Mesenchymal stem cell (in vitro differentiated cells and primary cell): ENCODE results near the gene BABAM2.

ENCODE experiments used
- DNase-seq: peaks from one replicate; pipeline ENCODE4 v3.0.0-alpha.2; 2013
- H2AFZ ChIP-seq: one replicate; pipeline ENCODE4 v1.6.1; 2013; ENCODE audit warnings: low read depth, mild to moderate bottlenecking, control low read depth, inconsistent platforms, low read length, moderate library complexity
- H2AK5ac ChIP-seq: 2 replicates; pipeline ENCODE4 v1.6.1; 2013; ENCODE audit warnings: low read length, moderate library complexity, mild to moderate bottlenecking, inconsistent platforms; ENCODE audit not compliant: severe bottlenecking
- H2BK120ac ChIP-seq: one replicate; pipeline ENCODE4 v1.6.1; 2013; ENCODE audit warnings: low read depth, mild to moderate bottlenecking, inconsistent platforms, low read length, moderate library complexity
- H2BK12ac ChIP-seq, 2 experiments: one replicate each; pipeline ENCODE4 v1.6.1; 2013; ENCODE audit warnings: inconsistent platforms in 2 of 2, low read length in 2 of 2, mild to moderate bottlenecking in 2 of 2, moderate library complexity in 2 of 2, control low read depth in 1 of 2
- H2BK15ac ChIP-seq: one replicate; pipeline ENCODE4 v1.6.1; 2013; ENCODE audit warnings: mild to moderate bottlenecking, low read depth, inconsistent platforms; ENCODE audit not compliant: poor library complexity, severe bottlenecking
- H2BK5ac ChIP-seq: 2 replicates; pipeline ENCODE4 v1.6.1; 2013; ENCODE audit warnings: low read depth, mild to moderate bottlenecking, low read length, control low read depth, inconsistent platforms; ENCODE audit not compliant: poor library complexity, severe bottlenecking
- H3K14ac ChIP-seq, 2 experiments: one replicate each; pipeline ENCODE4 v1.6.1; 2013; ENCODE audit warnings: inconsistent platforms in 2 of 2, low read length in 2 of 2, control low read depth in 1 of 2, mild to moderate bottlenecking in 1 of 2, moderate library complexity in 1 of 2
- H3K18ac ChIP-seq, 2 experiments: one replicate each; pipeline ENCODE4 v1.6.1; 2013; ENCODE audit warnings: inconsistent platforms in 2 of 2, low read length in 2 of 2, control low read depth in 1 of 2, low read depth in 1 of 2, mild to moderate bottlenecking in 1 of 2
- H3K23ac ChIP-seq, 2 experiments: one replicate each; pipeline ENCODE4 v1.6.1; 2013; ENCODE audit warnings: inconsistent platforms in 2 of 2, low read length in 2 of 2, mild to moderate bottlenecking in 2 of 2, moderate library complexity in 2 of 2, control low read depth in 1 of 2
- H3K27ac ChIP-seq: 2 replicates; pipeline ENCODE4 v1.5.1; 2013; ENCODE audit warnings: mild to moderate bottlenecking, moderate library complexity, low read length, control low read depth, inconsistent platforms; ENCODE audit not compliant: poor library complexity, severe bottlenecking
- H3K27me3 ChIP-seq, 2 experiments: 2 replicates each; pipeline versions ENCODE4 v1.6.1 to v1.7.0; 2013; ENCODE audit warnings: low read length in 2 of 2, mild to moderate bottlenecking in 2 of 2, moderate library complexity in 2 of 2, control low read depth in 1 of 2, inconsistent platforms in 1 of 2; ENCODE audit not compliant: control insufficient read depth in 1 of 2, insufficient read depth in 1 of 2
- H3K36me3 ChIP-seq, 2 experiments: 2 replicates each; pipeline versions ENCODE4 v1.6.1 to v1.7.0; 2013; ENCODE audit warnings: low read length in 2 of 2, control low read depth in 1 of 2, inconsistent platforms in 1 of 2, low read depth in 1 of 2, mild to moderate bottlenecking in 1 of 2; ENCODE audit not compliant: insufficient read depth in 2 of 2, control insufficient read depth in 1 of 2
- H3K4ac ChIP-seq, 2 experiments: one replicate each; pipeline ENCODE4 v1.6.1; 2013; ENCODE audit warnings: inconsistent platforms in 2 of 2, low read length in 2 of 2, mild to moderate bottlenecking in 2 of 2, moderate library complexity in 2 of 2, control low read depth in 1 of 2, low read depth in 1 of 2
- H3K4me1 ChIP-seq: 2 replicates; pipeline ENCODE4 v1.6.1; 2013; ENCODE audit warnings: low read depth, low read length, control low read depth; ENCODE audit not compliant: control insufficient read depth, insufficient read depth
- H3K4me2 ChIP-seq: 2 replicates; pipeline ENCODE4 v1.6.1; 2013; ENCODE audit warnings: low read length, mild to moderate bottlenecking, inconsistent platforms; ENCODE audit not compliant: poor library complexity, severe bottlenecking
- H3K4me3 ChIP-seq, 2 experiments: 2 replicates each; pipeline versions ENCODE4 v1.5.1 to v1.7.0; 2013; ENCODE audit warnings: low read length in 2 of 2, mild to moderate bottlenecking in 2 of 2, control low read depth in 1 of 2, low read depth in 1 of 2; ENCODE audit not compliant: insufficient read depth in 1 of 2
- H3K79me1 ChIP-seq: replicated peaks from 2 replicates; pipeline ENCODE4 v1.6.1; 2013; ENCODE audit warnings: mild to moderate bottlenecking, control low read depth, low read length, inconsistent platforms; ENCODE audit not compliant: poor library complexity, severe bottlenecking
- H3K9ac ChIP-seq: 2 replicates; pipeline ENCODE4 v1.7.0; 2013; ENCODE audit warnings: mild to moderate bottlenecking, low read length, moderate library complexity
- H3K9me3 ChIP-seq: 2 replicates; pipeline ENCODE4 v1.7.0; 2013; ENCODE audit warnings: mild to moderate bottlenecking, low read length; ENCODE audit not compliant: control insufficient read depth
- H4K8ac ChIP-seq: one replicate; pipeline ENCODE4 v1.6.1; 2013; ENCODE audit warnings: inconsistent platforms, mild to moderate bottlenecking, low read length, moderate library complexity
- H4K91ac ChIP-seq: one replicate; pipeline ENCODE4 v1.6.1; 2013; ENCODE audit warnings: mild to moderate bottlenecking, low read length, inconsistent platforms
- WGBS: methylation state at CpG from one replicate; pipeline ENCODE4 v1.1.7; 2013; ENCODE audit warnings: mixed read lengths; 5-methylcytosine and 5-hydroxymethylcytosine counted together

The BABAM2 gene

DNA sequence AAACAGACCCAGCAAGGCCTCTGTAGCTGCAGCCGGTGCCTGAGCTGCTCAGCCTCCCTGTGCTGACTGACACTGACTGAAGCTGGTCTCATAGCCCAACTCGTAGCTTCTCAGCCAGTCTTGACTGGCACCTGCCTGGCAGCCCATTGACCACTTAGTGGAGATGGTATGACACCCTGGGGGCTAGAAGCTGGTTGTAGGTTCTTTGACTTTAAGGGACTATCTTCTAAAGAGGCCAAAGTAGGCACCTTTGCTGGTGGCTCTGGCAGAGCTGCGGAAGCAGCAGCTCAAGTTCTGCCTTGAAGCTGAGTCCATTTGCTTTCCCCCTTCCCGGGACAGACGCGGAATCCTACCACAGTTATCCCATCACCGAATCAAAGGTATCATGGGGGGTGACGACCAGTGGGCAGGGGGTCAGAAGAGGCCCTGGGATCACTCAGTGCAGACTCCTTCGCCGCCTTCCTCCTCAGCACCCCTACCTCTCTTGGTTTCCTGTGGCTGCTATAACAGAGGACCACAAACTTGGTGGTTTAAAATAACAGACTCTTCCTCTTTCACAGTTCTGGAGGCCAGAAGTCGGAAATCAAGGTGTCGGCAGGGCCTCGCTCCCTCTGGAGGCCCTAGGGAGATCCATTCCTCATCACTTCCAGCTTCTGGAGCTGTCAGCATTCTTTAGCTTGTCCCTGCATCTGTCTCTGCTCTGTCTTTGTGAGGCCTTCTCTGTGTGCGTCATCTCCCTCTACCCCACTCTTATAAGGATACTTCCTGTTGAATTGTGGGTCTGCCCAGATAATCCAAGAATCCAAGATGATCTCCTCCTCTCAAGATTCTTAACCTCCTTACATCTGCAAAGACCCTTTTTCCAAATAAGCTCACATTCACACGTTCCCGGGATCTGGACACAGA lies 488.4 kb downstream of the BABAM2 start:
- H2BK15ac ChIP-seq, result peak overlapping the region; percentile 80
- H2BK5ac ChIP-seq, result no peak overlapping the region
- H3K18ac ChIP-seq, result peak overlapping the region in 1 of 2 experiments; percentile 13
- H3K4ac ChIP-seq, result no peak overlapping the region
- no peak overlapping the region for H3K23ac ChIP-seq
- H2AK5ac ChIP-seq, result no peak overlapping the region
- H4K8ac ChIP-seq, result no peak overlapping the region
- no peaks in the 10 kb centered on the region for H3K9me3 ChIP-seq
- H2AFZ ChIP-seq, result no peak overlapping the region
- peaks cover 0 to 4% of the 10 kb centered on the region in 2 experiments for H3K27me3 ChIP-seq
- no peak overlapping the region for H3K4me3 ChIP-seq
- H3K9ac ChIP-seq, result no peak overlapping the region
- peak overlapping the region; percentile 61 for H4K91ac ChIP-seq
- 86% methylated on average over 14 of the region's 16 CpGs for WGBS
- H3K79me1 ChIP-seq, result no peaks in the 10 kb centered on the region
- H3K27ac ChIP-seq, result no peak overlapping the region
- peaks cover 3% of the 10 kb centered on the region for H3K4me1 ChIP-seq
- H2BK120ac ChIP-seq, result no peak overlapping the region
- no peaks in the 10 kb centered on the region for H3K36me3 ChIP-seq
- no peak overlapping the region for H3K4me2 ChIP-seq
- DNase-seq, result no peak
- H2BK12ac ChIP-seq, result peak overlapping the region in 1 of 2 experiments; percentile 7
- no peak overlapping the region for H3K14ac ChIP-seq

GRCh38 chr2:28380219-28380618 lies 489.7 kb downstream of the BABAM2 start:
- no peak overlapping the region for H4K91ac ChIP-seq
- H3K14ac ChIP-seq, result no peak overlapping the region
- no peak overlapping the region for H3K4me2 ChIP-seq
- no peak overlapping the region for H4K8ac ChIP-seq
- H3K27me3 ChIP-seq, result peaks cover 0 to 4% of the 10 kb centered on the region in 2 experiments
- H3K4me3 ChIP-seq, result no peak overlapping the region
- no peak overlapping the region for H3K27ac ChIP-seq
- H2BK12ac ChIP-seq, result no peak overlapping the region
- DNase-seq, result no peak
- H3K9ac ChIP-seq, result no peak overlapping the region
- no peak overlapping the region for H2BK15ac ChIP-seq
- H2BK120ac ChIP-seq, result no peak overlapping the region
- H3K18ac ChIP-seq, result no peak overlapping the region
- no peaks in the 10 kb centered on the region for H3K79me1 ChIP-seq
- no peak overlapping the region for H2BK5ac ChIP-seq
- H2AK5ac ChIP-seq, result no peak overlapping the region
- 97% methylated on average over 5 of the region's 6 CpGs for WGBS
- H3K4ac ChIP-seq, result no peak overlapping the region
- no peak overlapping the region for H2AFZ ChIP-seq
- H3K36me3 ChIP-seq, result no peaks in the 10 kb centered on the region
- H3K9me3 ChIP-seq, result no peaks in the 10 kb centered on the region
- peaks cover 3% of the 10 kb centered on the region for H3K4me1 ChIP-seq
- H3K23ac ChIP-seq, result no peak overlapping the region

DNA sequence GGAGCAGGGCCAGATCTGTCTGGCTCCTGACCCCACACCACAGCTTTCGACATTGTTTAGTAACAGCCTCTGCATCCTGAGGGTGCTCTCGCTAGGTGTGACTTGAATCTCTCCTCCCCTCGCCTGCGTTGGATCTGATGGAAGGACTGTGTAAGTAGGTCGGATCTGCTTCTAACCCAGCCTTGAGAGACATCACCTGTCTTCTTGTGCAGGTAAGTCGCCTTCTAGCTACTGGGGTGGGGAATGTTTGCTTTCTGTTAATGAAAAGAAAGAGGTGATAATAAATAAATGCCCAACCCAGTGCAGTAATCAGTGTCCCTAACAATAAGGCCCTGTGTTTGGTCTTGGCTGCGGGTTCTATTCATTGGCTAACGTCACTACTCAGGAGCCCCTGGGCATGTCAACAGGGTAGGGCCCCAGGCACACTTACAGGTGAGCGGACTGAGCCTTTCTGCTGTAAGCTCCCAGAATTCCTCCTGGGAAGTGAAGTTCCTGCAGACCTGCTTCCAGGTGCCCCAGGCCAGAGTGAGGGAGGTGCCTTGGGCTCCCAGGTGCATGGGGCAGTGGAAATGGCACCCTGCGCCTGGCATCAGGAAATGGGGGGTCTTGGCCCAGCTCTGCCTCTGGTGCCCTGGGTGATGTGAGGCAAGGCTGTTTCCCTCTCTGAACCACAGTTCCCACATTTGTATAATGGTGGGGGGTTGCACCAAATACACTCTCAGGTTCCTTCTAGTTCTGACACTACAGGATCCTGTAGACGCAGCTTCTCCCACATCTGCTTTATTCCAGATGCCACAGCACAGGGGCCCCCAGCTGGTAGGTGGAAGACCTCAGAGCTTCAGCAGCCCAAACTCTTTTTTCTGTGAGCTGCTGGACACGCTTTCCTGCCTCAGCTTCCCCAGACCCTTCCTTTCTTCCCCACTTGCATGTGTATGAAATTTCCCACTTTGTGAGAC lies 491.0 kb downstream of the BABAM2 start:
- H2BK15ac ChIP-seq, result no peak overlapping the region
- H3K4ac ChIP-seq, result no peak overlapping the region
- no peak overlapping the region for H2AFZ ChIP-seq
- no peaks in the 10 kb centered on the region for H3K79me1 ChIP-seq
- H3K9me3 ChIP-seq, result no peaks in the 10 kb centered on the region
- no peak overlapping the region for H4K8ac ChIP-seq
- H3K18ac ChIP-seq, result no peak overlapping the region
- H4K91ac ChIP-seq, result no peak overlapping the region
- DNase-seq, result no peak
- H3K4me1 ChIP-seq, result peaks cover 3% of the 10 kb centered on the region
- peaks cover 0 to 4% of the 10 kb centered on the region in 2 experiments for H3K27me3 ChIP-seq
- H3K4me2 ChIP-seq, result no peak overlapping the region
- no peak overlapping the region for H3K14ac ChIP-seq
- H3K27ac ChIP-seq, result no peak overlapping the region
- H3K9ac ChIP-seq, result no peak overlapping the region
- no peak overlapping the region for H3K23ac ChIP-seq
- H2BK120ac ChIP-seq, result no peak overlapping the region
- 93% methylated on average over 12 of the region's 12 CpGs for WGBS
- H3K36me3 ChIP-seq, result no peaks in the 10 kb centered on the region
- no peak overlapping the region for H2BK5ac ChIP-seq
- H2AK5ac ChIP-seq, result no peak overlapping the region
- no peak overlapping the region for H2BK12ac ChIP-seq
- no peak overlapping the region for H3K4me3 ChIP-seq

- peak overlapping the region; percentile 51 to 80 for H3K4ac ChIP-seq
- H3K9ac ChIP-seq, result no peak overlapping the region
- H2BK15ac ChIP-seq, result peak overlapping the region; percentile 68
- H3K27ac ChIP-seq, result no peak overlapping the region
- no peaks in the 10 kb centered on the region for H3K9me3 ChIP-seq
- H2BK120ac ChIP-seq, result no peak overlapping the region
- no peak overlapping the region for H2AK5ac ChIP-seq
- H3K14ac ChIP-seq, result peak overlapping the region in 1 of 2 experiments; percentile 74
- no peaks in the 10 kb centered on the region for H3K79me1 ChIP-seq
- no peaks in the 10 kb centered on the region for H3K36me3 ChIP-seq
- peak overlapping the region; percentile 44 for H4K91ac ChIP-seq
- H2BK5ac ChIP-seq, result no peak overlapping the region
- H3K23ac ChIP-seq, result peak overlapping the region in 1 of 2 experiments; percentile 48
- peak overlapping the region; percentile 63 to 96 for H2BK12ac ChIP-seq
- DNase-seq, result no peak
- H3K27me3 ChIP-seq, result peaks cover 0 to 4% of the 10 kb centered on the region in 2 experiments
- H2AFZ ChIP-seq, result peak overlapping the region; percentile 24
- H3K4me1 ChIP-seq, result peaks cover 7% of the 10 kb centered on the region
- H3K4me3 ChIP-seq, result no peak overlapping the region
- peak overlapping the region; percentile 52 to 81 for H3K18ac ChIP-seq
- WGBS, result 89% methylated on average over 7 of the region's 7 CpGs
- no peak overlapping the region for H3K4me2 ChIP-seq
- peak overlapping the region; percentile 82 for H4K8ac ChIP-seq
Measured at GRCh38 chr2:28382755-28383154, 492.2 kb downstream of the BABAM2 start.
